Measurements from ENCODE around the gene RXFP2. TPM values are rescaled to one million over a fixed set of nuclear protein-coding genes. Genes with fewer than 3 reads are reported as not detected.

The RXFP2 gene
- total RNA-seq, 4 donors from 2014 or later: 0.19 to 0.44 TPM; not detected in 2

DNA sequence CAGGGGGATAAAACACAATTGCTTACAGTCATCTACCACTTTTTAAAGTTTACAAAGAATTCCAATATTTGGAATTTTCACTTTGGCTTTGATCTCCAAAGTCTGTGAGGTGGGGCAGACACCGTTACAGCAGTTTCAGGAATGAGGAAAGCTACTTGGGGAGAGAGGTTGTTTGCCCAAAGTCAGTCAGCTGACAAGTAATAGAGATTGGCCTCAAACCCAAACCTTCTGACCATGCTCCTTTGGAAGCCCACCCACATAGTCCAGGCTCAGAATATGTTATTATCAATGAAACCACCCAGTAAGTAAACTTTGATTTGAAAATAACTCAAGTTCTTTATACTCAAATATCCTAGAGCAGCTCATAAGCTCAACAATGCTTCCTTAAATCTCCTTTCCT lies 29.0 kb downstream of the RXFP2 start:
- intact Hi-C loops (cut with DNase I; ENCODE audit: low total_unique reads): no loop called here
- WGBS, 2 donors: 17 to 44% methylated on average over 1 of the region's 1 CpG
- H3K4me3 ChIP-seq (ENCODE audit: low read depth, poor library complexity, severe bottlenecking): no peak overlapping the region
- no peak for DNase-seq (ENCODE audit: low spot score in 2 of 2)
- TF ChIP-seq, protein P1, sequence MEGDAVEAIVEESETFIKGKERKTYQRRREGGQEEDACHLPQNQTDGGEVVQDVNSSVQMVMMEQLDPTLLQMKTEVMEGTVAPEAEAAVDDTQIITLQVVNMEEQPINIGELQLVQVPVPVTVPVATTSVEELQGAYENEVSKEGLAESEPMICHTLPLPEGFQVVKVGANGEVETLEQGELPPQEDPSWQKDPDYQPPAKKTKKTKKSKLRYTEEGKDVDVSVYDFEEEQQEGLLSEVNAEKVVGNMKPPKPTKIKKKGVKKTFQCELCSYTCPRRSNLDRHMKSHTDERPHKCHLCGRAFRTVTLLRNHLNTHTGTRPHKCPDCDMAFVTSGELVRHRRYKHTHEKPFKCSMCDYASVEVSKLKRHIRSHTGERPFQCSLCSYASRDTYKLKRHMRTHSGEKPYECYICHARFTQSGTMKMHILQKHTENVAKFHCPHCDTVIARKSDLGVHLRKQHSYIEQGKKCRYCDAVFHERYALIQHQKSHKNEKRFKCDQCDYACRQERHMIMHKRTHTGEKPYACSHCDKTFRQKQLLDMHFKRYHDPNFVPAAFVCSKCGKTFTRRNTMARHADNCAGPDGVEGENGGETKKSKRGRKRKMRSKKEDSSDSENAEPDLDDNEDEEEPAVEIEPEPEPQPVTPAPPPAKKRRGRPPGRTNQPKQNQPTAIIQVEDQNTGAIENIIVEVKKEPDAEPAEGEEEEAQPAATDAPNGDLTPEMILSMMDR (IDR thresholded peaks at IDR 0.05): no peak
- TF ChIP-seq POLR2A (IDR thresholded peaks at IDR 0.05): no peak

DNA sequence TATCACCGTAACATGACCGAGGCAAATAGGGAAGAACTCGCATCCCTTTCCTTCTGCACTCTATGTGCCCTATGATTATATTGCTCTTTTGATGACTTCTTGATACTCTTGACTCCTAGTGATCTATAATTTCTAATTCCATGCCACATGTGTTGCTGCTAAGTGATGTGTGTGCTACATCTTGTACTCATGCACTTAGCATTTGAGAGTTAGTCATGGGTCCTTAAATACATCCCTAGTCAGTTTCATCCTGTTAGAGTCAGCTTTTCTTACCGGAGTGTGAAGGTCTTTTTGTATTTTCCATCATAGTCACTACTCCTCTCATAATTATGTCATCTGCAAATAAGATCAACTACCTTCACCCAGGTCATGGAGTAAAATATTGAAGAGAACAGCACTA lies 30.2 kb downstream of the RXFP2 start:
- H3K4me3 ChIP-seq (ENCODE audit: low read depth, poor library complexity, severe bottlenecking): no peak overlapping the region
- WGBS, 2 donors: 90 to 92% methylated on average over 4 of the region's 4 CpGs
- no peak for DNase-seq (ENCODE audit: low spot score in 2 of 2)
- TF ChIP-seq, protein P1 (IDR thresholded peaks at IDR 0.05): no peak
- no peak for TF ChIP-seq POLR2A (IDR thresholded peaks at IDR 0.05)
- intact Hi-C loops (cut with DNase I; ENCODE audit: low total_unique reads): no loop called here

DNA sequence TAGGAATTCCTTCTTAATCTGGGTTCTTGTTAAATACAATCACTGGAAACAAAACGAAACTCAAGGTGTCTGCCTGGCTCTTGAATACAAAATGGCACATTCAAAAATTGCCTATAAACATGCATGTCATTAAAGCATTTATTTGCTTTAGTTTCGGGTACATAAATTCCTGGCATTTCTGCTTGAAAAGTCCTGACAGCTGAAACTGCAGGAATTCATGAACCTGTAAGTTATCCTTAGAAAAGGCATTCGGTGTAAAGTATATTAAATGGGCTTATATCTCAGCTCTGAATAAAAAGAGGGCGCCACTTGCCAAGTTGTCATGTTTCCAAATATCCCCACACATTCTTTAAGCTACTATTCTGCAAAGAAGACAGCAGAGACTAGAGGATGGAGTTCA lies 32.9 kb downstream of the RXFP2 start:
- WGBS, 2 donors: 69 to 74% methylated on average over 4 of the region's 4 CpGs
- no peak for DNase-seq (ENCODE audit: low spot score in 2 of 2)
- no peak overlapping the region for H3K4me3 ChIP-seq (ENCODE audit: low read depth, poor library complexity, severe bottlenecking)
- intact Hi-C loops (cut with DNase I; ENCODE audit: low total_unique reads): no loop called here
- TF ChIP-seq POLR2A (IDR thresholded peaks at IDR 0.05): no peak
- TF ChIP-seq, protein P1 (IDR thresholded peaks at IDR 0.05): no peak

DNA sequence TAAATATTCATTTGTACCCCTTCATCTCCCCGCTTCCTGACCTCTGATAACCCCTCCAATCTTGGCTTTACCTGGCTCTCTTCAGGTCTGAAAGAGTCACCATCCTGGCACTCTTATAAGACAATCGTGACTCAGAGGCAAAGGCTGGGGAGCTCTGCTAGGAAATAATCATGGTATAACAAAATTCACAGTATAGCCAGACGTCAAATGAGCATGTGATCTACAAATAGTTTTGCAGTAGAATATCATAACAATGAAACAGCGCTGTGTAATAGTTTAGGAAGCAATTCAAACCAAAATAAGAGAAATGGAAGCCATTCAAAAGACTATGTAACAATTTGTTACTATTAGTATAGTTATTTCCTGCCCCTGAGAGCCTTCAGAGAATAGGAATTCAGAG lies 34.2 kb downstream of the RXFP2 start:
- TF ChIP-seq, protein P1 (IDR thresholded peaks at IDR 0.05): no peak
- TF ChIP-seq POLR2A (IDR thresholded peaks at IDR 0.05): no peak
- intact Hi-C loops (cut with DNase I; ENCODE audit: low total_unique reads): no loop called here
- 55 to 57% methylated on average over 4 of the region's 4 CpGs for WGBS, 2 donors
- DNase-seq (ENCODE audit: low spot score in 2 of 2): no peak
- no peak overlapping the region for H3K4me3 ChIP-seq (ENCODE audit: low read depth, poor library complexity, severe bottlenecking)

DNA sequence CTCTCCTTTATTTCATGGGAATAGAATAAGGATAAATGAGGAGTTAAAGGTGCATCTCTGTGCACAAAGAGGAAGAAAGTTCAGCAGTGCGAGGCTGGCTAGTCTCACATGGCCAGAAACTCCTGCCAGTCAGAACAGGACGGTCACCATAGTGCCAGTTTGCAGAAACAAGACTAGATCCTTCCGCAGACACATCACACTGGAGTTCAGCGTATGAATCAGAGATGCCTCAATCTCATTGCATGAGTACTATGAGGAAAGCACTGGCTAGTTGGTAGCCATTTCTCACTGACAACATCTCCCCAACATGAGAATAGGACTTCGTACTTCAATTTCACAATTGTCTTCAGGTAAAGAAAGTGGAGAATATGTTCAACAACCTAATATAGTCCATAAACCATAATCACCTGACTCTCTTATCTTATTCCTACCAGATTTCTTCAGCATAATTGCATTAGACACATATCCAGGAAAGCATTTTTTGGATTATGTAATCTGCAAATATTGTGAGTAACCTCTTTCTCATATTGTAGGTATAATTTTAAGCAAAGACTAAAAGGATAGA lies 34.9 kb downstream of the RXFP2 start:
- 93 to 94% methylated on average over 5 of the region's 5 CpGs for WGBS, 2 donors
- no peak for DNase-seq (ENCODE audit: low spot score in 2 of 2)
- H3K4me3 ChIP-seq (ENCODE audit: low read depth, poor library complexity, severe bottlenecking): no peak overlapping the region
- intact Hi-C loops (cut with DNase I; ENCODE audit: low total_unique reads): no loop called here
- TF ChIP-seq POLR2A (IDR thresholded peaks at IDR 0.05): no peak
- TF ChIP-seq, protein P1 (IDR thresholded peaks at IDR 0.05): no peak

DNA sequence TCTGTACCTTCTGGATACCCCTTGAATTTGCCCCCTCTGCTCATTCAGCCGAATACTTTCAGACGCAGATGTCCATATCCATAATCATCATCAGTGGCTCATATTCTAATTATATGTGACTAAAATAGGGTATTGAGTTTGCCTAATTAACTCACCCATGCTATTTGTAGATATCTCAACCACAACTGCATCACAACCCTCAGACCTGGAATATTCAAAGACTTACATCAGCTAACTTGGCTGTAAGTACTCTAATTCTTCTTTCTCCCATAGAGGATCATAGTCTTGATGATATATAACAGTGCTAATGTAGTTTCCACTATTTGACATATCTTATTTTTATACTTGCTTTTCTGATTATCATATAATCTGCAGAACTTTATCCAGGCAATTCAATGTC lies 35.8 kb downstream of the RXFP2 start:
- WGBS, 2 donors: 92 to 98% methylated on average over 2 of the region's 2 CpGs
- no peak for TF ChIP-seq POLR2A (IDR thresholded peaks at IDR 0.05)
- TF ChIP-seq, protein P1 (IDR thresholded peaks at IDR 0.05): no peak
- no peak for DNase-seq (ENCODE audit: low spot score in 2 of 2)
- intact Hi-C loops (cut with DNase I; ENCODE audit: low total_unique reads): no loop called here
- H3K4me3 ChIP-seq (ENCODE audit: low read depth, poor library complexity, severe bottlenecking): no peak overlapping the region

Data from lower leg skin (tissue), 4 donors.